Measurements from ENCODE around the gene POU2F1. TPM values are rescaled to one million over a fixed set of nuclear protein-coding genes. Genes with fewer than 3 reads are reported as not detected.

The POU2F1 gene
- total and polyA plus RNA-seq, 9 donors, result 3.9 to 24.6 (median 17.0) TPM

- TF ChIP-seq CTCF (IDR thresholded peaks at IDR 0.05) (no peak), POLR2A (IDR thresholded peaks at IDR 0.05) (no peak), EP300 (IDR thresholded peaks at IDR 0.05) (no peak)
- WGBS, 3 donors, result 81 to 89% (median 84%) methylated on average over 4 of the region's 4 CpGs
- Histone ChIP-seq H3K4me3 (no peak overlapping the region), H3K27ac (no peak overlapping the region), H3K27me3 (no peaks in the 10 kb centered on the region), H3K36me3 (no peaks in the 10 kb centered on the region), H3K9me3 (no peaks in the 10 kb centered on the region), H3K4me1 (ENCODE audit: insufficient read depth) (no peaks in the 10 kb centered on the region)
- intact Hi-C loops (cut with DNase I), result no loop called here
- DNase-seq, result no peak
Measured at GRCh38 chr1:167360120-167360519, 139.4 kb downstream of the POU2F1 start.

- Histone ChIP-seq H3K4me3 (no peak overlapping the region), H3K27me3 (no peaks in the 10 kb centered on the region), H3K9me3 (no peaks in the 10 kb centered on the region), H3K36me3 (no peaks in the 10 kb centered on the region), H3K27ac (no peak overlapping the region), H3K4me1 (ENCODE audit: insufficient read depth) (no peaks in the 10 kb centered on the region)
- no peak for DNase-seq
- intact Hi-C loops (cut with DNase I), result no loop called here
- 94 to 100% (median 100%) methylated on average over 1 of the region's 1 CpG for WGBS, 3 donors
- TF ChIP-seq CTCF (IDR thresholded peaks at IDR 0.05) (no peak), EP300 (IDR thresholded peaks at IDR 0.05) (no peak), POLR2A (IDR thresholded peaks at IDR 0.05) (no peak)
Measured at GRCh38 chr1:167362638-167363037, 142.0 kb downstream of the POU2F1 start.

- Histone ChIP-seq H3K27ac (no peak overlapping the region), H3K36me3 (no peaks in the 10 kb centered on the region), H3K4me1 (ENCODE audit: insufficient read depth) (no peaks in the 10 kb centered on the region), H3K27me3 (no peaks in the 10 kb centered on the region), H3K4me3 (no peak overlapping the region), H3K9me3 (no peaks in the 10 kb centered on the region)
- no peak for TF ChIP-seq POLR2A (IDR thresholded peaks at IDR 0.05)
- no peak for TF ChIP-seq CTCF (IDR thresholded peaks at IDR 0.05)
- TF ChIP-seq EP300 (IDR thresholded peaks at IDR 0.05), result no peak
- 82 to 89% (median 83%) methylated on average over 2 of the region's 2 CpGs for WGBS, 3 donors
- intact Hi-C loops (cut with DNase I), result no loop called here
- no peak for DNase-seq
Measured at GRCh38 chr1:167364826-167365225, 144.1 kb downstream of the POU2F1 start.

GRCh38 chr1:167365360-167365759 lies 144.7 kb downstream of the POU2F1 start:
- H3K27me3 ChIP-seq, result no peaks in the 10 kb centered on the region
- H3K27ac ChIP-seq, result no peak overlapping the region
- DNase-seq, result no peak
- TF ChIP-seq EP300 (IDR thresholded peaks at IDR 0.05), result no peak
- no peak for TF ChIP-seq POLR2A (IDR thresholded peaks at IDR 0.05)
- TF ChIP-seq CTCF (IDR thresholded peaks at IDR 0.05), result no peak
- no peaks in the 10 kb centered on the region for H3K4me1 ChIP-seq (ENCODE audit: insufficient read depth)
- 96 to 100% (median 99%) methylated on average over 2 of the region's 2 CpGs for WGBS, 3 donors
- H3K36me3 ChIP-seq, result no peaks in the 10 kb centered on the region
- H3K9me3 ChIP-seq, result no peaks in the 10 kb centered on the region
- no peak overlapping the region for H3K4me3 ChIP-seq
- intact Hi-C loops (cut with DNase I), result no loop called here

- TF ChIP-seq EP300 (IDR thresholded peaks at IDR 0.05) (no peak), CTCF (IDR thresholded peaks at IDR 0.05) (no peak), POLR2A (IDR thresholded peaks at IDR 0.05) (no peak)
- DNase-seq, result no peak
- Histone ChIP-seq H3K36me3 (no peaks in the 10 kb centered on the region), H3K27ac (no peak overlapping the region), H3K4me1 (ENCODE audit: insufficient read depth) (no peaks in the 10 kb centered on the region), H3K4me3 (no peak overlapping the region), H3K27me3 (no peaks in the 10 kb centered on the region), H3K9me3 (no peaks in the 10 kb centered on the region)
- 92 to 96% (median 93%) methylated on average over 4 of the region's 4 CpGs for WGBS, 3 donors
- intact Hi-C loops (cut with DNase I), result no loop called here
Measured at GRCh38 chr1:167367705-167368104, 147.0 kb downstream of the POU2F1 start.

Measured in ovary (tissue), 9 donors.